HUES48 (cell line): ENCODE data around the gene PGBD5.

ENCODE experiments used
- H3K27ac ChIP-seq: one replicate; pipeline ENCODE4 v1.7.0; 2013; ENCODE audit warnings: low read depth, low read length, inconsistent platforms
- H3K27me3 ChIP-seq: 2 replicates; pipeline ENCODE4 v1.6.1; 2013; ENCODE audit warnings: mild to moderate bottlenecking, low read length; ENCODE audit not compliant: control insufficient read depth, insufficient read depth
- H3K36me3 ChIP-seq: 2 replicates; pipeline ENCODE4 v1.6.1; 2013; ENCODE audit warnings: low read length; ENCODE audit not compliant: control insufficient read depth, insufficient read depth
- H3K4me1 ChIP-seq: 2 replicates; pipeline ENCODE4 v1.6.1; 2013; ENCODE audit warnings: mild to moderate bottlenecking, low read length; ENCODE audit not compliant: control insufficient read depth, insufficient read depth
- H3K4me3 ChIP-seq: 2 replicates; pipeline ENCODE4 v1.5.1; 2013; ENCODE audit warnings: mild to moderate bottlenecking, low read depth, low read length
- H3K9ac ChIP-seq: 2 replicates; pipeline ENCODE4 v1.6.1; 2013; ENCODE audit warnings: mild to moderate bottlenecking, low read depth, low read length, moderate library complexity
- H3K9me3 ChIP-seq: 2 replicates; pipeline ENCODE4 v1.6.1; 2013; ENCODE audit warnings: low read length; ENCODE audit not compliant: control insufficient read depth, insufficient read depth

The PGBD5 gene

DNA sequence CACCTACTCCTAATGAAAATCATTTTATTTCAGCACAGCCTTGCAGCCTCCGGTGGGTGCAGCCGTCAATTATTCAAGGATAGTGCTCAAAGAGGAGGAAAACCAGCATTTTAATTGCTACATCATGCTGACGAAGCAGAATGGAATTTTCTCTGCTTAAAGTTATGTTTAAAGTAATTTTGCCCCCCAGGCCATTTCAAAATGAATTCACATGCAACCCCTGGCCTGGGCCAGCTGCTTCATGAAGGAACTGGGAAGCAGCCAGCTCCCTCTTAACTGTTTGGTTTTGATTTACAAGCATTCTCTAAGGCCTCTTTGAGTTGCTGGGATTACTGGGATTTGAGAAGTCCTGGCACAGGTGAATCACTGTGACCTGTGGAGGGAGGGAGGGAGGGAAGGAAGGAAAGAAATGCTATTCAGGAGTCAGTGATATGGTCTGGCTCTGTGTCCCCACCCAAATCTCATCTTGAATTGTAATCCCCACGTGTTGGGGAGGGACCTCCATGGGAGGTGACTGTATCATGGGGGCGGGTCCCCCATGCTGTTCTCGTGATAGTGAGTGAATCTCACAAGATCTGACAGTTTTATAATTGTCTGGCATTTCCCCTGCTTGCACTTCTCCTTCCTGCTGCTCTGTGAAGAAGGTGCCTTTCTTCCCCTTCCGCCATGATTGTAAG is 66.0 kb downstream of the PGBD5 start:
- H3K27me3 ChIP-seq, result no peaks in the 10 kb centered on the region
- no peak overlapping the region for H3K4me3 ChIP-seq
- H3K36me3 ChIP-seq, result 0 out of 2 replicates have a peak, but pooled peaks cover 4% of the 10 kb centered on the region
- no peak overlapping the region for H3K9ac ChIP-seq
- H3K9me3 ChIP-seq, result no peaks in the 10 kb centered on the region
- H3K27ac ChIP-seq, result no peak overlapping the region
- H3K4me1 ChIP-seq, result no peaks in the 10 kb centered on the region

DNA sequence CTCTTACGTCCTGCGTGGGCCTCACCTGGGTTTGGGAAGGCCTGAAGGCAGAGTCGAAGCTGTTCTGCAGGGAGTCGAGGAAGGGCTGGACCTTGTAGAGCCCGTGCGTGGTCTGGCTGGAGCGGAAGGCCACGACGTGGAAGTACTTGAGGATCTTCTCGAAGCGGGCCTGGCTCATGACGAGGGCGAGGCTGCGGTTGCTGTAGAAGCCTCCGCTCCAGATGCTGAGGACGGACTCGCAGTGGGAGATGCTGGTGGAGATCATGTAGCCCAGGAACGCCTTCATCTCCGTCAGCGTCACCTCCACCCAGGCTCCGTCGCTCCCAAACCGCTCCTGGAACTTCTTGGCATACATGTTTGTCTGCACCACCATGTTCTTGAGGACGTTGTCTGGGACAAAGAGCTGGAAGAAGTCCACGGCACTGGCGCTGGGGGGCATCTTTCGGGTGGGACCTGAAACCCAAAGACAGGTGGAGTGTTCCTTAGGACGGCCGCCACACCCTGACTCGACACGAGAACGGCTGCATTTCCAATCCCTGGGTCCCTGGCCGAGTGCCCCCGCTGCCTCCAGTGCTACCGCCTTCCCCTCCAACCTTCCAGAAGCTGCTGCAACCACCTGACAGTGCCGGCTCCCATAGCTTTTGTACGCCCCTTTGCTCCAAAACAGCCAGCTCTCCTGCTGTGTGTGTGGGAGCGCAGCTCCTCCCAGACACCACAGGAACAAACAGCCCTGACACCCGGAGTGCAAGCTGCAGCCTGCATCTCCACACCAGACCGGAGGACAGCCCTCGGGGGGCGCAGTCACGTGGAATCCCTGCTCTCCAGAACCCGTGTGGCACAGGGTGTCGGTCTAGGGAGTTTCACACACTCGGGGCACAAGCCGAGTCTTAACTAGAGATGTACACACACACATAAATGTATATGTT is 69.0 kb downstream of the PGBD5 start:
- H3K4me3 ChIP-seq, result no peak overlapping the region
- H3K9ac ChIP-seq, result no peak overlapping the region
- no peak overlapping the region for H3K27ac ChIP-seq
- peaks cover 9% of the 10 kb centered on the region; the same call in 1 of the 2 replicates for H3K36me3 ChIP-seq
- no peaks in the 10 kb centered on the region for H3K4me1 ChIP-seq
- no peaks in the 10 kb centered on the region for H3K9me3 ChIP-seq
- no peaks in the 10 kb centered on the region for H3K27me3 ChIP-seq

DNA sequence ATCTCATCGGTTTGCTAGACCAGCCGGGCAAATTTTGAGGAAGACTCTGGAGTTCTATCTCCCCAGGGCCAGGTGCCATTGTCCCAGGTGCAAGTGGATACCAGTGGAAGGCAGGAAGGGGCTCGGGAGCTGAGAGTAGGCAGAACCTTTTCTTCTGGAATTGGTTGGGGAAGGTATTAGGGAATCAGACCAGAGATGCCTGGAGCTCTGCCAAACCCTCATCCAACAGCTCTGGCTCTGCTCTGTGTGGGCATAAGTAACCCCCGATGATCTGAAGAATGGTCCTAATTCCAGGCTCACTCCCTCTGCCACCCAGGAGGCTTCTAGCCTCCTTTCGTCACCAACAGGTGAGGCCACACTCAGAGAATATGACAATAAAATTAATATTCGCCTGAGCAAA is 69.9 kb downstream of the PGBD5 start:
- H3K9ac ChIP-seq, result no peak overlapping the region

DNA sequence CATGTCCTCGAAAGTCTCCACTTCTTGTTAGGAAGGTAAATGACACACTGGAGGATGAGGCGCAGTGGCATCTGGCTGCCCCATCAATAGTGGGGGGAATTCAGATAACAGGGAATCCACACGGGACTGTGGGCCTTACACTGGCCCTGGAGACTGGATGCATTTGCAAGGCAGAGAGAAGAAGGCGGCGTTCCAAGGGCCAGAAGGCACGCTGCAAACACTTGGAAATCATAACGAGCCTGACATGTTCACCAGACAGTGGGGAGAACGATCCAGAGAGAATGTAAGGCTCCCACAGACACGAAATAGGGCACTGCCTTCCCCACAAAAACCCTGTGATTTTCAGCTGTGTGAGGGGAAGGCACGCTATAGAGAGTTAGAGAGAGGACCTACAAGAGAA is 70.5 kb downstream of the PGBD5 start:
- Histone ChIP-seq H3K4me3 (no peak overlapping the region), H3K4me1 (no peaks in the 10 kb centered on the region), H3K27me3 (no peaks in the 10 kb centered on the region), H3K9ac (no peak overlapping the region), H3K27ac (no peak overlapping the region), H3K36me3 (peaks cover 14% of the 10 kb centered on the region), H3K9me3 (no peaks in the 10 kb centered on the region)

More for the DNA sequence above, 69.9 kb downstream of the PGBD5 start:
- Histone ChIP-seq H3K36me3 (peaks cover 11% of the 10 kb centered on the region; the same call in 1 of the 2 replicates), H3K27ac (no peak overlapping the region), H3K4me1 (no peaks in the 10 kb centered on the region), H3K27me3 (no peaks in the 10 kb centered on the region), H3K4me3 (no peak overlapping the region), H3K9me3 (no peaks in the 10 kb centered on the region)

DNA sequence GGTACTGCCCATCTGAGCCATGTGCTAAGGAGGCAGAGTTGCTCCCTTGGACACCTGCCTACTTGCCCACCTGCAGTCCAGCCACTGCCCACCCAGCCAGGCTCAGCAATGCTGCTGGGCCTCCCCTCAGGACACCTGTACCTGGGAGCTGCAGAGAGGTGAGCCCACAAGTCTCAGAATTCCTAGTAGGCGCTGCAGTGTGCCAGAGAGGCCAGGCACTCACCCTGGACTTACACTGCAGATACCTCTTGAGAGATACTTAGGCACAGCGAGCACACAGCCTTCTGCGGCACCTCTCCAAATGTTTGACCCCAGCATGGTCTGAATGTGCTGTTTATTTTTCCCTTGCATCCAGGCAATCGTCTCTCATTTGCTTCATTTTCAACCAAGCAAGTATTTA is 71.0 kb downstream of the PGBD5 start:
- H3K4me3 ChIP-seq, result no peak overlapping the region

DNA sequence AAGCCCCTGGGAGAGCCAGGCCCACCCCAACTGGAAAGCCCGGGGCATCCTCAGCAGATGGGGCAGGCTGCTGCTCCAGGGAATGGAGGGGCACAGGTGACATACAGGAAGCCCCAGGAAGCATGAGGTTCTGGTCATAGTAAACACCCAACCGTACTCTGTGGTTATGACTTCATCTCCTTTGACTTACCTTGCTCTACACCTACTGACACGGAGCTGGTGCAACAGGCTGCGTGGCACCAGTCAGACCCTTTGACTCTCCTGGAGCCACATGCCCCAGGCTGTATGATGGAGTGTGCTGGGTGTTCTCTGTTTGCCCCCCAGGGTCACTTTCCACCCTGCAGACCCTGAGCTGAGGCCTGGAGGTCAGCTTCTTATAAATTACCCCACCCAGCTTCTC is 72.1 kb downstream of the PGBD5 start:
- H3K4me3 ChIP-seq, result no peak overlapping the region
- H3K27me3 ChIP-seq, result no peaks in the 10 kb centered on the region
- H3K27ac ChIP-seq, result no peak overlapping the region
- peaks cover 25% of the 10 kb centered on the region for H3K36me3 ChIP-seq
- no peaks in the 10 kb centered on the region for H3K9me3 ChIP-seq
- no peak overlapping the region for H3K9ac ChIP-seq
- no peaks in the 10 kb centered on the region for H3K4me1 ChIP-seq

More for the DNA sequence above, 71.0 kb downstream of the PGBD5 start:
- Histone ChIP-seq H3K9ac (no peak overlapping the region), H3K27me3 (no peaks in the 10 kb centered on the region), H3K9me3 (no peaks in the 10 kb centered on the region), H3K36me3 (peaks cover 18% of the 10 kb centered on the region), H3K4me1 (no peaks in the 10 kb centered on the region), H3K27ac (no peak overlapping the region)

DNA sequence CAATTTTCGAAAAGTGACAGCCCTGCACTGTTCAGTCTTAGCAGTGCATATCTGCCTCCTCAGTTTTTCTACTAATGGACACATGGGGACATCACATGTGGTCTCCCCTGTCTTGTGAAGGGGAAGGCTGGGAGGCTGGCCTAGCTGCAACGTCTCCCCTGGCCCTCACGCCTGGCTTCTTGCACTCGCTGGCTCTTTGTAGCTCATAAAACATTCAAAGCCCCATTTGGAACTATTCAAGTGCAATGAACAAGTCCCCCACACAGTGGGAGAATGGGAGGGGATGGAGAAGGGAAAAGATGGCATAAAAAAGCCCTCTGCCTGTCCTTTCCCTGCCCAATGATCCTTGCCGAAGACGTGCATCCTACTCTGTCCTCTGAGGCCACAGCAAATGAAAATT is 73.6 kb downstream of the PGBD5 start:
- Histone ChIP-seq H3K27me3 (no peaks in the 10 kb centered on the region), H3K9ac (no peak overlapping the region), H3K27ac (no peak overlapping the region), H3K4me3 (no peak overlapping the region), H3K9me3 (no peaks in the 10 kb centered on the region), H3K4me1 (no peaks in the 10 kb centered on the region), H3K36me3 (peaks cover 25% of the 10 kb centered on the region)

DNA sequence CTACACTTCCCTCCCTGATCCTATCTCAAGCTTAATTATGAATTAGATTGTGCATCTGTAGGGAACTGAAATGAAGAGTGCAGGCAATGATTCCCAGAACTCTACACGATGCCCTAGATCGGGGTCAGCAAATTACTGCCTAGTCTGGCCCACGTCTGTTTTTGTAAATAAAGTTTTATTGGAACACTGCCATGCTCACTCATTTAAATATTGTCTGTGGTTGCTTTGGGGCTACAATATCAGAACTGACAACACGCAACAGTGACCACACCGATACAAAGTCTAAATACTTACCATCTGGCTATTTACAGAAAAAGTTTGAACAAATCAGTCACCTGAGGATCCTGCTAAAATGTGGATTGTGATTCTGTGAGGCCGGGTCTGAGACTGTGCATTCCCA is 74.1 kb downstream of the PGBD5 start:
- Histone ChIP-seq H3K36me3 (peaks cover 25% of the 10 kb centered on the region), H3K9me3 (no peaks in the 10 kb centered on the region), H3K27me3 (no peaks in the 10 kb centered on the region), H3K4me1 (no peaks in the 10 kb centered on the region), H3K27ac (no peak overlapping the region), H3K9ac (no peak overlapping the region), H3K4me3 (no peak overlapping the region)

DNA sequence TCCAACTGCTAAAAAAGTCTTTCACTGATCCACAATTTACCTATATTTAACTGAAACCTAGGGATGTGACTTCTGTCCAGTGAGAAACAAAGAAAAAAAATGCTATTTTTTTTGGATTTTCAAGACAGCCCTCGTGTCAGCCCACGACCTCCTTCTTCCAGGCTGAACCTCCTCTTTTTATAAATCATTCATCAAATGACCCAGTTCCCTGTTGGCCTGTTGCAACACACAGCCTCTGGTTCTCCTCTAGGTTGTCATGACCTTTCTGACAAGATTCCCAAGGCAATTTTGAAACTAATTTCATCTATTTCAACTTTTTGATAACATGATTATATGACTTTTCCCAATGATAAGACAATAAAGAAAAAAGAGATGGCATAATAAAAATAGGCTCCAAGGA is 74.6 kb downstream of the PGBD5 start:
- H3K9ac ChIP-seq, result no peak overlapping the region
- H3K4me1 ChIP-seq, result no peaks in the 10 kb centered on the region
- no peaks in the 10 kb centered on the region for H3K9me3 ChIP-seq
- H3K4me3 ChIP-seq, result no peak overlapping the region
- H3K27ac ChIP-seq, result no peak overlapping the region
- no peaks in the 10 kb centered on the region for H3K27me3 ChIP-seq
- peaks cover 25% of the 10 kb centered on the region for H3K36me3 ChIP-seq

DNA sequence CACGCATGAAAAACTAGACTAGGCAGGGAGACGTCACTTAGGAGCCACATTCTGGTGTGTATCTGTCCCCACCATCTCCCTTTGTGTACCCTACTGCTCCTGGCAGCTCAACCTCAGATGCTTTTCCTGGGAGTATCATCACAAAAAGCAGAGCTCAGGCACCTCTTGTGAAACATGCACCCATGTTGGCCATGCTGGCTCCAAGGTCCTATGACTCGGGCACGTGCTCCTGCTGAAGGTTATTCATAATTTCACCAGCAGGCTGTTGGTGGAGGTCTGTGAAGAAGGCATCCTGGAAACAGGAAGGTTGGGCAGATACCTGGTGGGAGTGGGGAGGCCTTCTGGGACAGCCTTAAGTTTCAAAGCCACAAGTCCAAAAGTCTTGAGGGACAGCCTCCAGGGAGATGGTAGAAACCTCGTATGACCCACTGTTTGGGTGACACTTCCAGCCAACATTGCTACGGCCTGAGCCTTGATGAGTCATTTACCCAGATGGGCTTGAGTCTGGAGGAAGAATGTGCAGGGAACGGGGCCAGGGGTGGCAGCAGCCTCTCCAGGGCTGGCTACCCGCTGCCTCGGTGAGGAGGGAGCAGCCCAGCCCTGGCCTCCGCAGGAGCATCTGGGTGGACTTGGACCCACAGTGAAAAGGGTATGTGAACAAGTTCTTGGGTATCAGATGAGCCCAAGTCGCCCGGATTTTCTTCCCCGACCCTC is 75.8 kb downstream of the PGBD5 start:
- H3K4me3 ChIP-seq, result no peak overlapping the region

DNA sequence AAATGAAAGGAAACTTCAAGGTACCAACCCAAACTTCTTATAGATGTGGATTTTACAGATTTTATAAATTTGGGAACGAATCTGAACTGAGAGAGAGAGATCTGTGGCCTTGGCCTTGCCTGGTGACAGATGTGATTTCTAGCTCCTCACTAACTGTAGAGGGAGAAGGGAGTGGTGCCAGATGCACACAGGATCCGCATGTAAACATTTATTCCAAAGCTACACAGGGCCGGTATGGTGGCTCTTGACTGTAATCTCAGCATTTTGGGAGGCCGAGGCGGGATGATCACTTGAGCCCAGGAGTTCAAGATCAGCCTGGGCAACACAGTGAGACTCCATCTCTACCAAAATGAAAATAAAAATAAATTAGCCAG is 77.1 kb downstream of the PGBD5 start:
- Histone ChIP-seq H3K4me1 (no peaks in the 10 kb centered on the region), H3K9ac (no peak overlapping the region), H3K9me3 (no peaks in the 10 kb centered on the region), H3K27ac (no peak overlapping the region), H3K4me3 (no peak overlapping the region), H3K27me3 (no peaks in the 10 kb centered on the region), H3K36me3 (peaks cover 18% of the 10 kb centered on the region)

More for the DNA sequence above, 75.8 kb downstream of the PGBD5 start:
- Histone ChIP-seq H3K9me3 (no peaks in the 10 kb centered on the region), H3K36me3 (peaks cover 21% of the 10 kb centered on the region), H3K9ac (no peak overlapping the region), H3K27me3 (no peaks in the 10 kb centered on the region), H3K4me1 (no peaks in the 10 kb centered on the region), H3K27ac (no peak overlapping the region)
